ENCODE results near the gene DNAJC15. TPM values are rescaled to one million over a fixed set of nuclear protein-coding genes. Genes with fewer than 3 reads are reported as not detected.

The DNAJC15 gene
- polyA plus RNA-seq = 26.7 TPM
- long read RNA-seq, donor 1, full-length matches to known transcripts = 33 of 33 reads
- long read RNA-seq, donor 1, partial matches to known transcripts = 0 of 33 reads
- long read RNA-seq, donor 1, other reads (novel, unspliced or antisense) = 0 of 33 reads
- long read RNA-seq, donor 2, full-length matches to known transcripts = 85 of 94 reads
- long read RNA-seq, donor 2, partial matches to known transcripts = 9 of 94 reads
- long read RNA-seq, donor 2, other reads (novel, unspliced or antisense) = 0 of 94 reads
- long read RNA-seq, donor 3 = 0 reads
- long read RNA-seq, donor 4, full-length matches to known transcripts = 13 of 13 reads
- long read RNA-seq, donor 4, partial matches to known transcripts = 0 of 13 reads
- long read RNA-seq, donor 4, other reads (novel, unspliced or antisense) = 0 of 13 reads
- long read RNA-seq, donor 5, full-length matches to known transcripts = 24 of 24 reads
- long read RNA-seq, donor 5, partial matches to known transcripts = 0 of 24 reads
- long read RNA-seq, donor 5, other reads (novel, unspliced or antisense) = 0 of 24 reads
- long read RNA-seq, donor 6, full-length matches to known transcripts = 92 of 103 reads
- long read RNA-seq, donor 6, partial matches to known transcripts = 11 of 103 reads
- long read RNA-seq, donor 6, other reads (novel, unspliced or antisense) = 0 of 103 reads
- long read RNA-seq, donor 7, full-length matches to known transcripts = 50 of 50 reads
- long read RNA-seq, donor 7, partial matches to known transcripts = 0 of 50 reads
- long read RNA-seq, donor 7, other reads (novel, unspliced or antisense) = 0 of 50 reads
- long read RNA-seq, donor 8, full-length matches to known transcripts = 115 of 120 reads
- long read RNA-seq, donor 8, partial matches to known transcripts = 5 of 120 reads
- long read RNA-seq, donor 8, other reads (novel, unspliced or antisense) = 0 of 120 reads
- long read RNA-seq, donor 9, full-length matches to known transcripts = 95 of 107 reads
- long read RNA-seq, donor 9, partial matches to known transcripts = 12 of 107 reads
- long read RNA-seq, donor 9, other reads (novel, unspliced or antisense) = 0 of 107 reads
- long read RNA-seq, donor 10, full-length matches to known transcripts = 97 of 104 reads
- long read RNA-seq, donor 10, partial matches to known transcripts = 7 of 104 reads
- long read RNA-seq, donor 10, other reads (novel, unspliced or antisense) = 0 of 104 reads
- long read RNA-seq, donor 11, full-length matches to known transcripts = 55 of 60 reads
- long read RNA-seq, donor 11, partial matches to known transcripts = 5 of 60 reads
- long read RNA-seq, donor 11, other reads (novel, unspliced or antisense) = 0 of 60 reads

GRCh38 chr13:43023289-43023963, at the start of gene DNAJC15:
TSS of gene DNAJC15 (plus strand) at chr13:43023586. CDS start at chr13:43023627, 41 bp downstream.
- peak within 1 kb of the TSS; percentile 53 for H3K4me3 ChIP-seq (ENCODE audit: low read length)

GRCh38 chr13:42976066-42976465, 47.3 kb upstream of the DNAJC15 start:
- Histone ChIP-seq H3K27me3 (ENCODE audit: control insufficient read depth, insufficient read depth, low read length) (no peaks in the 10 kb centered on the region), H3K9me3 (ENCODE audit: control insufficient read depth, low read depth, low read length) (peaks cover 7% of the 10 kb centered on the region), H3K4me3 (ENCODE audit: low read length) (no peak overlapping the region), H3K36me3 (ENCODE audit: control insufficient read depth, insufficient read depth, low read length) (peaks cover 8% of the 10 kb centered on the region), H3K4me1 (ENCODE audit: control insufficient read depth, insufficient read depth, low read length) (peaks cover 10% of the 10 kb centered on the region), H3K27ac (ENCODE audit: low read length) (no peak overlapping the region)
- peak in 1 of 2 donors; percentile 58 for DNase-seq
- WGBS (ENCODE audit: insufficient coverage, low lambda C conversion rate) = no CpG with 5 or more reads among the region's 3 CpGs

More at GRCh38 chr13:43023289-43023963, at the start of gene DNAJC15:
- peak within 1 kb of the TSS; percentile 76 for H3K27ac ChIP-seq (ENCODE audit: low read length)
- H3K27me3 ChIP-seq (ENCODE audit: control insufficient read depth, insufficient read depth, low read length) = no peaks in the 10 kb centered on the region
- H3K4me1 ChIP-seq (ENCODE audit: control insufficient read depth, insufficient read depth, low read length) = peaks cover 9% of the 10 kb centered on the region
- WGBS (ENCODE audit: insufficient coverage, low lambda C conversion rate) = no CpG with 5 or more reads among the region's 48 CpGs
- peak; percentile 91 to 98 for DNase-seq
- peaks cover 6% of the 10 kb centered on the region for H3K9me3 ChIP-seq (ENCODE audit: control insufficient read depth, low read depth, low read length)
- H3K36me3 ChIP-seq (ENCODE audit: control insufficient read depth, insufficient read depth, low read length) = peaks cover 2% of the 10 kb centered on the region

GRCh38 chr13:42977219-42977659, 46.1 kb upstream of the DNAJC15 start:
- no peak for DNase-seq
- no peaks in the 10 kb centered on the region for H3K27me3 ChIP-seq (ENCODE audit: control insufficient read depth, insufficient read depth, low read length)
- WGBS (ENCODE audit: insufficient coverage, low lambda C conversion rate) = no CpG with 5 or more reads among the region's 1 CpG

GRCh38 chr13:42981317-42981716, 42.1 kb upstream of the DNAJC15 start:
- Histone ChIP-seq H3K9me3 (ENCODE audit: control insufficient read depth, low read depth, low read length) (no peaks in the 10 kb centered on the region), H3K27ac (ENCODE audit: low read length) (peak overlapping the region; percentile 73), H3K4me1 (ENCODE audit: control insufficient read depth, insufficient read depth, low read length) (peaks cover 33% of the 10 kb centered on the region), H3K4me3 (ENCODE audit: low read length) (no peak overlapping the region), H3K27me3 (ENCODE audit: control insufficient read depth, insufficient read depth, low read length) (no peaks in the 10 kb centered on the region), H3K36me3 (ENCODE audit: control insufficient read depth, insufficient read depth, low read length) (peaks cover 5% of the 10 kb centered on the region)
- 47% methylated on average over 3 of the region's 3 CpGs for WGBS (ENCODE audit: insufficient coverage, low lambda C conversion rate)
- no peak for DNase-seq

More at GRCh38 chr13:42977219-42977659, 46.1 kb upstream of the DNAJC15 start:
- no peak overlapping the region for H3K27ac ChIP-seq (ENCODE audit: low read length)
- H3K36me3 ChIP-seq (ENCODE audit: control insufficient read depth, insufficient read depth, low read length) = peaks cover 5% of the 10 kb centered on the region
- H3K4me3 ChIP-seq (ENCODE audit: low read length) = no peak overlapping the region
- peaks cover 14% of the 10 kb centered on the region for H3K4me1 ChIP-seq (ENCODE audit: control insufficient read depth, insufficient read depth, low read length)
- peaks cover 7% of the 10 kb centered on the region for H3K9me3 ChIP-seq (ENCODE audit: control insufficient read depth, low read depth, low read length)

GRCh38 chr13:42981853-42982252, 41.5 kb upstream of the DNAJC15 start:
- peaks cover 34% of the 10 kb centered on the region for H3K4me1 ChIP-seq (ENCODE audit: control insufficient read depth, insufficient read depth, low read length)
- peak overlapping the region; percentile 73 for H3K27ac ChIP-seq (ENCODE audit: low read length)
- H3K9me3 ChIP-seq (ENCODE audit: control insufficient read depth, low read depth, low read length) = no peaks in the 10 kb centered on the region
- H3K36me3 ChIP-seq (ENCODE audit: control insufficient read depth, insufficient read depth, low read length) = peaks cover 5% of the 10 kb centered on the region
- DNase-seq = peak; percentile 62 to 82
- H3K27me3 ChIP-seq (ENCODE audit: control insufficient read depth, insufficient read depth, low read length) = no peaks in the 10 kb centered on the region
- no peak overlapping the region for H3K4me3 ChIP-seq (ENCODE audit: low read length)
- no CpG with 5 or more reads among the region's 1 CpG for whole genome bisulfite sequencing (ENCODE audit: insufficient coverage, low lambda C conversion rate)

- Histone ChIP-seq H3K27me3 (ENCODE audit: control insufficient read depth, insufficient read depth, low read length) (no peaks in the 10 kb centered on the region), H3K27ac (ENCODE audit: low read length) (no peak overlapping the region), H3K4me1 (ENCODE audit: control insufficient read depth, insufficient read depth, low read length) (peaks cover 37% of the 10 kb centered on the region), H3K36me3 (ENCODE audit: control insufficient read depth, insufficient read depth, low read length) (no peaks in the 10 kb centered on the region), H3K4me3 (ENCODE audit: low read length) (no peak overlapping the region), H3K9me3 (ENCODE audit: control insufficient read depth, low read depth, low read length) (no peaks in the 10 kb centered on the region)
- no peak for DNase-seq
Measured at GRCh38 chr13:42984026-42984425, 39.4 kb upstream of the DNAJC15 start.

- H3K4me1 ChIP-seq (ENCODE audit: control insufficient read depth, insufficient read depth, low read length) = peaks cover 37% of the 10 kb centered on the region
- H3K9me3 ChIP-seq (ENCODE audit: control insufficient read depth, low read depth, low read length) = no peaks in the 10 kb centered on the region
- no peaks in the 10 kb centered on the region for H3K27me3 ChIP-seq (ENCODE audit: control insufficient read depth, insufficient read depth, low read length)
- DNase-seq = no peak
- H3K4me3 ChIP-seq (ENCODE audit: low read length) = no peak overlapping the region
- H3K36me3 ChIP-seq (ENCODE audit: control insufficient read depth, insufficient read depth, low read length) = no peaks in the 10 kb centered on the region
- H3K27ac ChIP-seq (ENCODE audit: low read length) = peak overlapping the region; percentile 90
- WGBS (ENCODE audit: insufficient coverage, low lambda C conversion rate) = 100% methylated on average over 1 of the region's 1 CpG
Measured at GRCh38 chr13:42984691-42985090, 38.7 kb upstream of the DNAJC15 start.

- H3K36me3 ChIP-seq (ENCODE audit: control insufficient read depth, insufficient read depth, low read length) = no peaks in the 10 kb centered on the region
- H3K4me1 ChIP-seq (ENCODE audit: control insufficient read depth, insufficient read depth, low read length) = peaks cover 31% of the 10 kb centered on the region
- H3K4me3 ChIP-seq (ENCODE audit: low read length) = no peak overlapping the region
- H3K27ac ChIP-seq (ENCODE audit: low read length) = peak overlapping the region; percentile 90
- no peaks in the 10 kb centered on the region for H3K9me3 ChIP-seq (ENCODE audit: control insufficient read depth, low read depth, low read length)
- DNase-seq = peak; percentile 69 to 86
- H3K27me3 ChIP-seq (ENCODE audit: control insufficient read depth, insufficient read depth, low read length) = no peaks in the 10 kb centered on the region
- no CpG with 5 or more reads among the region's 8 CpGs for WGBS (ENCODE audit: insufficient coverage, low lambda C conversion rate)
Measured at GRCh38 chr13:42985312-42986175, 37.8 kb upstream of the DNAJC15 start.

GRCh38 chr13:42986176-42986574, 37.2 kb upstream of the DNAJC15 start:
- no CpG with 5 or more reads among the region's 7 CpGs for WGBS (ENCODE audit: insufficient coverage, low lambda C conversion rate)
- DNase-seq = no peak
- peaks cover 30% of the 10 kb centered on the region for H3K4me1 ChIP-seq (ENCODE audit: control insufficient read depth, insufficient read depth, low read length)
- H3K9me3 ChIP-seq (ENCODE audit: control insufficient read depth, low read depth, low read length) = no peaks in the 10 kb centered on the region
- no peaks in the 10 kb centered on the region for H3K27me3 ChIP-seq (ENCODE audit: control insufficient read depth, insufficient read depth, low read length)
- H3K36me3 ChIP-seq (ENCODE audit: control insufficient read depth, insufficient read depth, low read length) = no peaks in the 10 kb centered on the region
- H3K4me3 ChIP-seq (ENCODE audit: low read length) = no peak overlapping the region
- H3K27ac ChIP-seq (ENCODE audit: low read length) = peak overlapping the region; percentile 90
